ENCODE measurements around the gene TIMP2. TPM values are rescaled to one million over a fixed set of nuclear protein-coding genes. Genes with fewer than 3 reads are reported as not detected.

TIMP2 gene
- total RNA-seq, 2 experiments from 2014 or later, result 2.4 to 2.6 TPM

- Mint-ChIP-seq H3K27me3 (no peaks in the 10 kb centered on the region), H3K27ac (no peak overlapping the region), H3K4me1 (no peaks in the 10 kb centered on the region), H3K36me3 (ENCODE audit: low read depth) (no peaks in the 10 kb centered on the region), H3K4me3 (no peak overlapping the region), H3K9me3 (no peaks in the 10 kb centered on the region)
- DNase-seq, result no peak
- ChIA-PET CTCF (interaction anchor here (0.6 kb wide), 1 partner anchor 120 kb away, joined by 5 read pairs; no protein-coding TSS in a partner anchor), POLR2A (no interaction called here)
Measured at GRCh38 chr17:78854508-78854907, 70.7 kb downstream of the TIMP2 start.

- no peak for DNase-seq
- Mint-ChIP-seq H3K27ac (no peak overlapping the region), H3K27me3 (no peaks in the 10 kb centered on the region), H3K4me1 (no peaks in the 10 kb centered on the region), H3K36me3 (ENCODE audit: low read depth) (no peaks in the 10 kb centered on the region), H3K9me3 (no peaks in the 10 kb centered on the region), H3K4me3 (no peak overlapping the region)
- CTCF ChIA-PET, result interaction anchor here (1.1 kb wide), 1 partner anchor 8 kb away, joined by 3 read pairs; no protein-coding TSS in a partner anchor
- POLR2A ChIA-PET, result no interaction called here
Measured at GRCh38 chr17:78853926-78854394, 71.2 kb downstream of the TIMP2 start.

GRCh38 chr17:78852709-78853121 lies 72.5 kb downstream of the TIMP2 start:
- ChIA-PET POLR2A (interaction anchor here (0.7 kb wide), 1 partner anchor 87 kb away, joined by 4 read pairs; no protein-coding TSS in a partner anchor), CTCF (interaction anchor here (0.7 kb wide), 2 partner anchors 65 to 119 kb away, joined by 3 to 4 read pairs; no protein-coding TSS in a partner anchor)
- no peak for DNase-seq
- Mint-ChIP-seq H3K27ac (no peak overlapping the region), H3K36me3 (ENCODE audit: low read depth) (no peaks in the 10 kb centered on the region), H3K9me3 (no peaks in the 10 kb centered on the region), H3K4me1 (no peaks in the 10 kb centered on the region), H3K4me3 (no peak overlapping the region), H3K27me3 (no peaks in the 10 kb centered on the region)

GRCh38 chr17:78849026-78849425 lies 76.2 kb downstream of the TIMP2 start:
- no peak for DNase-seq
- no peak overlapping the region for H3K4me3 Mint-ChIP-seq
- no peak overlapping the region for H3K27ac Mint-ChIP-seq
- H3K4me1 Mint-ChIP-seq, result peaks cover 7% of the 10 kb centered on the region
- H3K27me3 Mint-ChIP-seq, result no peaks in the 10 kb centered on the region
- POLR2A ChIA-PET, result no interaction called here
- H3K9me3 Mint-ChIP-seq, result no peaks in the 10 kb centered on the region
- CTCF ChIA-PET, result no interaction called here
- H3K36me3 Mint-ChIP-seq (ENCODE audit: low read depth), result no peaks in the 10 kb centered on the region

- H3K4me3 Mint-ChIP-seq, result no peak overlapping the region
- H3K27me3 Mint-ChIP-seq, result no peaks in the 10 kb centered on the region
- H3K36me3 Mint-ChIP-seq (ENCODE audit: low read depth), result no peaks in the 10 kb centered on the region
- ChIA-PET CTCF (interaction anchor here (1.4 kb wide), 1 partner anchor 350 kb away, joined by 3 read pairs; no protein-coding TSS in a partner anchor), POLR2A (no interaction called here)
- H3K27ac Mint-ChIP-seq, result no peak overlapping the region
- no peaks in the 10 kb centered on the region for H3K9me3 Mint-ChIP-seq
- H3K4me1 Mint-ChIP-seq, result peaks cover 19% of the 10 kb centered on the region
- no peak for DNase-seq
Measured at GRCh38 chr17:78847052-78847451, 78.1 kb downstream of the TIMP2 start.

GRCh38 chr17:78844301-78845005 lies 80.7 kb downstream of the TIMP2 start:
- DNase-seq, result no peak
- ChIA-PET CTCF (no interaction called here), POLR2A (no interaction called here)
- H3K27ac Mint-ChIP-seq, result no peak overlapping the region
- H3K9me3 Mint-ChIP-seq, result no peaks in the 10 kb centered on the region
- H3K4me3 Mint-ChIP-seq, result no peak overlapping the region
- no peaks in the 10 kb centered on the region for H3K36me3 Mint-ChIP-seq (ENCODE audit: low read depth)
- H3K27me3 Mint-ChIP-seq, result no peaks in the 10 kb centered on the region
- H3K4me1 Mint-ChIP-seq, result peaks cover 28% of the 10 kb centered on the region

GRCh38 chr17:78842881-78843565 lies 82.2 kb downstream of the TIMP2 start:
- no peaks in the 10 kb centered on the region for H3K27me3 Mint-ChIP-seq
- peaks cover 40% of the 10 kb centered on the region for H3K4me1 Mint-ChIP-seq
- CTCF ChIA-PET, result interaction anchor here (0.6 to 1.2 kb wide), 5 partner anchors 12 to 403 kb away, joined by 3 to 4 read pairs (median 3); no protein-coding TSS in a partner anchor
- peak; percentile 71 for DNase-seq
- H3K36me3 Mint-ChIP-seq (ENCODE audit: low read depth), result no peaks in the 10 kb centered on the region
- no peaks in the 10 kb centered on the region for H3K9me3 Mint-ChIP-seq
- no peak overlapping the region for H3K4me3 Mint-ChIP-seq
- POLR2A ChIA-PET, result no interaction called here
- peak overlapping the region; percentile 63 for H3K27ac Mint-ChIP-seq

DNA sequence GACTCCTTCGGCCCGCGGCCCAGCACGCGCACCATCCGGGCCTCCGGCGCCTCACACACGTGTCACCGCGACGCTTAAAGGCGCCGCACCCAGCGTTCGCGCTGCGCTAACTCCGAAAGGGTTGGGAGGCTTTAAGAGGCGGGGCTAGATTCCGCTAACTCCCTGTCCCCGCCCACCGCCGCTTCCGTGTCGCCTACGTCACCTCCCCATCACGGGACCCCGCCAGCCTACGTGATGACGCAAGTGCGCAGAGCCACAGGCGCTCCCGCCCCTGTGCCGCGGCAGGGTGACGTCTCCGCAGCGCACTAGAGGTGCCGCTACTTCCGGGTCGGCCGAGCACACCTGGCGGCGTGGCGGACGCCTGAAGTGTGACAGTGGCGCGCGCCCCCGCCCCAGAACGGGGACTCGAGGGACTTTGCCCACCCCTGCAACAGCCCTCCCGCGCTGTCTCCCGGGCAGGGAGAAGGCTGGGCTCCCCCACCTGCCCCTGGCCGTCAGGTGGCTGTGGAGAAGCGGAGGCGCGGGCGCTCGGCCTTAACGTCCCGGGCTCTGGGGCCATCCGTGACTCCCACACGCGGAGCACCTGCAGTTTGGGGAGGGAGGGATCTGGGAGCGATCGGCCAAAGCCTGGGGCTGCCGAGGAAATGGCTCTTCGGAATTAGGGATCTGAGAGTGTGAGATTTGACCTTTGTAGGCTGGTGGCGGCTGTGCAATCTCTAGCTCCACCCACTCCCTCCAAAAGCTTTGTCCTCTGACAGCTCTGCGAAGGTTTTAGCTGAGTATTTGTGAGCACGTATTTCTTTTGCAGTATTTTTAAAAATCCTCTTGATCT lies 84.2 kb downstream of the TIMP2 start, which contains the start of gene USP36:
USP36 (minus strand) TSS at position 35 of the 832 bp plus-strand sequence. CDS start 4,451 bp downstream, outside the sequence.
- Mint-ChIP-seq H3K36me3 (ENCODE audit: low read depth) (peaks cover 17% of the 10 kb centered on the region), H3K4me3 (peak within 1 kb of the TSS; percentile 87), H3K9me3 (no peaks in the 10 kb centered on the region), H3K27ac (peak within 1 kb of the TSS; percentile 98), H3K27me3 (no peaks in the 10 kb centered on the region), H3K4me1 (peaks cover 52% of the 10 kb centered on the region)
- CTCF ChIA-PET, result no interaction called here
- POLR2A ChIA-PET, result interaction anchor here (1.0 kb wide), 1 partner anchor 61 kb away, joined by 3 read pairs; no protein-coding TSS in a partner anchor
- DNase-seq, result peak; percentile 100

DNA sequence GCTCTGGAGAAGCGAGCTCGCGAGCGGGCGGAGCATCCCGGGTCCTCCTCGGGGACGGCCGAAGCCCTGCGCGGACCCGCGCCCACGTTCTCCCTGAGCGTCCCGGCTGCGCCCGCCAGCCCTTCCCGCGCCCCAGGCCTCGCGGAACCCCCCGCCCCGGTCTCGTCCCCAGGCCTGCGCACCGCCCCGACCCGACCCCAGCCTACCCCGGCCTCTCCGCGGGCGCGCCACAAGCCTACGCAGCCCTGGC lies 84.7 kb downstream of the TIMP2 start:
- ChIA-PET POLR2A (interaction anchor here (1.0 kb wide), 1 partner anchor 60 kb away, joined by 3 read pairs; no protein-coding TSS in a partner anchor), CTCF (no interaction called here)
- no peaks in the 10 kb centered on the region for H3K9me3 Mint-ChIP-seq

GRCh38 chr17:78839762-78840529 lies 85.2 kb downstream of the TIMP2 start:
- peaks cover 23% of the 10 kb centered on the region for H3K36me3 Mint-ChIP-seq (ENCODE audit: low read depth)
- H3K4me1 Mint-ChIP-seq, result peaks cover 52% of the 10 kb centered on the region
- ChIA-PET POLR2A (interaction anchor here (1.0 kb wide), 1 partner anchor 60 kb away, joined by 3 read pairs; no protein-coding TSS in a partner anchor), CTCF (no interaction called here)
- peak; percentile 60 for DNase-seq
- H3K9me3 Mint-ChIP-seq, result no peaks in the 10 kb centered on the region
- H3K27ac Mint-ChIP-seq, result peak overlapping the region; percentile 94
- no peaks in the 10 kb centered on the region for H3K27me3 Mint-ChIP-seq
- peak overlapping the region; percentile 87 for H3K4me3 Mint-ChIP-seq

More for the DNA sequence above, 84.7 kb downstream of the TIMP2 start:
- peak overlapping the region; percentile 98 for H3K27ac Mint-ChIP-seq
- DNase-seq, result no peak
- peak overlapping the region; percentile 87 for H3K4me3 Mint-ChIP-seq
- H3K27me3 Mint-ChIP-seq, result no peaks in the 10 kb centered on the region
- H3K36me3 Mint-ChIP-seq (ENCODE audit: low read depth), result peaks cover 22% of the 10 kb centered on the region
- H3K4me1 Mint-ChIP-seq, result peaks cover 52% of the 10 kb centered on the region

DNA sequence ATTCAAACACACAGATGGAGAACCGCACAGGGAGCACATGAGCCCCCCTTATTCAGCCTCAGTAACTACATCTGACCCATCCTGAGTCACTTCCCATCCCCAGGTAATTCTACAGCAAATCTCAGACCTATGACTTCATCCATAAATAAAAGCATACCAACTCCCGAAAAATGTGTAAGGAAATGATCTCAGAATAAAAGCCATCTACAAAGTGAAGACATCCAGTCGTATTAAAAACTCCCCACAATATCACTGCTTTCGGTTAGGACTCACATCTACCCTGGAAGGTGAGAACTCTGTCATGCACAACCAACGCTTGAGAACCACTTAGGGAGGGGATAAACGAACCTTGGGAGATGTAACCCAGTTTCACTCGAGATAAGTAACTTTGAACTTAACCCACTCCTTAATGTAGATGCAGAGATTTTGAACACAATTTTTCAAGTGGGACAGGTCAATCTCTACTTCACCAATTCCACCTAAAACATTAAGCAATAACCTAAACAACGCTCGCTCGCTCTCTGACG lies 85.9 kb downstream of the TIMP2 start:
- ChIA-PET CTCF (no interaction called here), POLR2A (no interaction called here)

DNA sequence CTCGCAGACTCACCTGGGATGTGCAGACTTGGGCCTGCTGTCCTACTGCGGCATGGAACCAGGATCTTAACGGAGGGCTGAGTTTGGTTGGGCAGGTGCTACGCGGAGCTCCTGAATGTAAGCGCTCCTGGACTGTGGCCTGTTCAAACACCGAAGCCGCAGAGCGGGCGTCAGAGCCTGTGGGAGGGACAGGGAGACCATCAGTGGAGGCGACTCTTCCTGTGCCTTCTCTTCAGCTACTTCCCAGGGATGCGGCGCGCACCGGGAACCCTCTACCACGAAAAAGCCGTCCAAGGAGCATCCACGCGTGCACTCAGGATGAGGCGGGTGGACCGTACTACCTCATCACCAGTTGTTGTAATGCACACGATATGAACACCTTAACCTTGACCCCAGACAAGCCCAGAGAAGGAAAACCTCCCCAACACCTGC lies 86.6 kb downstream of the TIMP2 start:
- POLR2A ChIA-PET, result no interaction called here

More for the DNA sequence above, 85.9 kb downstream of the TIMP2 start:
- Mint-ChIP-seq H3K9me3 (no peaks in the 10 kb centered on the region), H3K27ac (peak overlapping the region; percentile 94), H3K4me3 (peak overlapping the region; percentile 87), H3K4me1 (peaks cover 49% of the 10 kb centered on the region), H3K36me3 (ENCODE audit: low read depth) (peaks cover 26% of the 10 kb centered on the region), H3K27me3 (no peaks in the 10 kb centered on the region)
- no peak for DNase-seq

More for the DNA sequence above, 86.6 kb downstream of the TIMP2 start:
- peaks cover 44% of the 10 kb centered on the region for H3K4me1 Mint-ChIP-seq
- H3K27me3 Mint-ChIP-seq, result no peaks in the 10 kb centered on the region
- H3K27ac Mint-ChIP-seq, result peak overlapping the region; percentile 94
- DNase-seq, result no peak
- no peaks in the 10 kb centered on the region for H3K9me3 Mint-ChIP-seq
- CTCF ChIA-PET, result interaction anchor here (0.6 to 0.8 kb wide), 3 partner anchors 19 to 130 kb away, joined by 3 to 4 read pairs (median 3); no protein-coding TSS in a partner anchor
- peaks cover 28% of the 10 kb centered on the region for H3K36me3 Mint-ChIP-seq (ENCODE audit: low read depth)
- peak overlapping the region; percentile 87 for H3K4me3 Mint-ChIP-seq

Data from activated CD4-positive, alpha-beta T cell treated with anti-CD3 and anti-CD28 coated beads, Interleukin-2, amount 10 ng/mL, durations not matched to agents 7 days and 5 days (primary cell).